Measurements from ENCODE around the gene FUT3. TPM values are rescaled to one million over a fixed set of nuclear protein-coding genes. Genes with fewer than 3 reads are reported as not detected.

Gene FUT3
- total RNA-seq, 2 experiments from 2014 or later: 0.61 to 0.85 TPM

DNA sequence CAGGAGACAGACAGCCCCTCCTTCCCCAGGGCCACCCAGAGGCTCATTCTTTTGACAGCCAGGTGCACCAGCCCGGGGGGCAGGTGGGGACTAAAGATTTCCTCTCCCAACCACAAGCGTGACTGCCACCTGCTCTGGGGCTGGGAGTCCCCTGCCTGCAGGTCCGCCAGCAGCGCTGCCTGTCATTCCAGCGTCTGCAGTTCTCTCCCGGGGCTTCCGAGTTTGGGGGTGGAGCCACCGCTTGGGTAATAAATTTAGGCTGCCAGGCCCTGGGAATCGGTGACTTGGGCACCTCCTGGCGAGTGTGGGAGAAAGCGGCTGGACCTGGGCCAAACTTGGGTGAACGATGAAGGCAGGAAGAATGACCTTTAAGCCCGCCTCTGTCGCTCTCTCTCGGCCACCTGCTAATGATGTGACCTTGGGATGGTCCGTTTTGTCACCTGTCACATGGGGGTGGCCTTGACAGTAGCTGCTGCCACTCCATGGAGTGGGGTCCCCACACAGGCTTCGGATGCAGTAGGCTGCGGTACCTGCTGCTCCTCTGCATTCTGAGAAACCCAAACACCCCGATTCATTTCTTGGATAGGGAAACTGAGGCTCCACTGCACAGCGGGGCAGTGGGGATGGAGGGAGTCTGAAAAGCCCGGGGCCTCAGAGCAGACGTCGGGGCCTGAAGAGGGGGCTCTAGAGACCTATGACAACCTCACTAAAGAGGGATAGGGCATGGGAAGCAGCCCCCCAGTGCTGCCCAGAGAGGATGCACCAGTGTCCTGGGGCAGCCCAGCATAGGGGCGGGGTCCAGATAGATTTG is 24.5 kb downstream of the FUT3 start:
- POLR2A ChIA-PET: interaction anchor here (0.6 to 4.4 kb wide), 9 partner anchors 18 to 282 kb away, joined by 3 to 83 read pairs (median 14); partner anchors contain the start of genes CATSPERD, DUS3L, LONP1 and NDUFA11
- peaks cover 0 to 3% of the 10 kb centered on the region in 2 experiments for H3K27me3 ChIP-seq (ENCODE audit: control insufficient read depth in 1 of 2, insufficient read depth in 2 of 2, low read length in 2 of 2)
- H3K4me3 ChIP-seq (ENCODE audit: low read length): peak overlapping the region; percentile 41
- intact Hi-C loops (cut with DNase I, micrococcal nuclease): loop anchor here (1.0 to 5.0 kb wide), 4 partner anchors 34 to 286 kb away; partner anchors contain the start of genes DUS3L (in 2 of the 2), RFX2 (in 1 of the 2) and VMAC (in 1 of the 2)
- ATAC-seq (ENCODE audit: poor library complexity) (no peak), DNase-seq (peak in 5 of 14 experiments; percentile 14 to 76 (median 28))
- CTCF ChIA-PET: interaction anchor here (1.0 to 3.5 kb wide), 2 partner anchors 23 to 195 kb away, joined by 3 to 30 read pairs; no protein-coding TSS in a partner anchor
- Mint-ChIP-seq H3K27me3 (no peaks in the 10 kb centered on the region), H3K4me3 (peak overlapping the region; percentile 89), H3K9me3 (no peaks in the 10 kb centered on the region), H3K27ac (peak overlapping the region; percentile 76), H3K4me1 (ENCODE audit: low read depth) (peaks cover 18% of the 10 kb centered on the region), H3K36me3 (ENCODE audit: low read depth) (peaks cover 9% of the 10 kb centered on the region)
- peaks cover 31% of the 10 kb centered on the region for H3K4me1 ChIP-seq (ENCODE audit: insufficient read depth, low read length)
- H3K9me3 ChIP-seq (ENCODE audit: control insufficient read depth in 1 of 2, insufficient read depth in 1 of 2, low read length in 2 of 2): peaks cover 0 to 25% of the 10 kb centered on the region in 2 experiments
- TF ChIP-seq, protein P1, sequence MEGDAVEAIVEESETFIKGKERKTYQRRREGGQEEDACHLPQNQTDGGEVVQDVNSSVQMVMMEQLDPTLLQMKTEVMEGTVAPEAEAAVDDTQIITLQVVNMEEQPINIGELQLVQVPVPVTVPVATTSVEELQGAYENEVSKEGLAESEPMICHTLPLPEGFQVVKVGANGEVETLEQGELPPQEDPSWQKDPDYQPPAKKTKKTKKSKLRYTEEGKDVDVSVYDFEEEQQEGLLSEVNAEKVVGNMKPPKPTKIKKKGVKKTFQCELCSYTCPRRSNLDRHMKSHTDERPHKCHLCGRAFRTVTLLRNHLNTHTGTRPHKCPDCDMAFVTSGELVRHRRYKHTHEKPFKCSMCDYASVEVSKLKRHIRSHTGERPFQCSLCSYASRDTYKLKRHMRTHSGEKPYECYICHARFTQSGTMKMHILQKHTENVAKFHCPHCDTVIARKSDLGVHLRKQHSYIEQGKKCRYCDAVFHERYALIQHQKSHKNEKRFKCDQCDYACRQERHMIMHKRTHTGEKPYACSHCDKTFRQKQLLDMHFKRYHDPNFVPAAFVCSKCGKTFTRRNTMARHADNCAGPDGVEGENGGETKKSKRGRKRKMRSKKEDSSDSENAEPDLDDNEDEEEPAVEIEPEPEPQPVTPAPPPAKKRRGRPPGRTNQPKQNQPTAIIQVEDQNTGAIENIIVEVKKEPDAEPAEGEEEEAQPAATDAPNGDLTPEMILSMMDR (IDR thresholded peaks at IDR 0.05): no peak
- H3K27ac ChIP-seq (ENCODE audit: low read depth in 1 of 2, low read length in 2 of 2): peak overlapping the region in 1 of 2 donors; percentile 38
- H3K36me3 ChIP-seq (ENCODE audit: insufficient read depth, low read length): no peaks in the 10 kb centered on the region

DNA sequence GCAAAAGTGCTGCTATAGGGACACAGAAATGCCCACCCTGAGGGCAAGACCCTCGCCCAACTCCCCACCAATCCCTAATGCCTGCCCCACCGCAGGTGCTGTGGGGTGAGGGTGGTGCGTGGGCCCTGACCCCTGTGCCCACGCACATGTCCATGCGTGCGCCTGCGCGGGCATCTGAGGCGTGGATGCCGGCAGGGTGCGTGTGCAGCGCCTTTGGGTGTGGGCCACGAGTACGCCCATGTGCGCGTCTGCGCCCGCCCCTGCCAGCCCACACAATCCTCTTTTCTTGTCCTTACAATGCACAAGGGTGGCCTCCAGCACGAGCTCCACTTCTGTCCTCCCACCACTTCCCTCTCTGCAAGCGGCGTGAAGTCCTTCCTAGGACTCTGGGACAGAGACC is 26.1 kb downstream of the FUT3 start:
- peaks cover 0 to 25% of the 10 kb centered on the region in 2 experiments for H3K9me3 ChIP-seq (ENCODE audit: control insufficient read depth in 1 of 2, insufficient read depth in 1 of 2, low read length in 2 of 2)
- H3K27ac Mint-ChIP-seq: no peak overlapping the region
- CTCF ChIA-PET: interaction anchor here (1.5 kb wide), 1 partner anchor 21 kb away, joined by 4 read pairs; the partner anchor contains the start of gene NRTN

DNA sequence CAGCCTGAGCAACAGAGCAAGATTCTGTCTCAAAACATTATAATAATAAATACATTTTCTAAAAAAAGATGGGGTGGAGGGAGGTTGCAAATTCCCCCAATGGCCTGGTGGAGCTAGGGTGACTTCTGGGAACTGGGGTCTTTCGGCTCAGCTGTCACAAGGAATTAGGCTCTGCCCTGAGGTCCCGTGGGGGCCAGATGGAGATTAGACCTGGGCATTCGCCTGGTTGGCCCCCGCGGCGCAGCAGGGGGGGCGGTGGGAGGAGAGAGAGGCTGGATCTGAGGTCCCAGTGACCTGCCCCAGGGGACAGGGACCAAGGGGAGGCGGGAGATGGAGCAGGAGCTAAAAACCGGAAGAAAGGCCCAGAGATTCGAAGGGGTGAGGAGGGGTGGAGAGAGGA is 26.5 kb downstream of the FUT3 start:
- H3K4me1 Mint-ChIP-seq (ENCODE audit: low read depth): peaks cover 15% of the 10 kb centered on the region
- TF ChIP-seq, protein P1 (IDR thresholded peaks at IDR 0.05): no peak
- ATAC-seq (ENCODE audit: poor library complexity): no peak
- no peak overlapping the region for H3K4me3 ChIP-seq (ENCODE audit: low read length)
- intact Hi-C loops (cut with DNase I, micrococcal nuclease): loop anchor here (2.0 to 5.0 kb wide), 4 partner anchors 18 to 288 kb away; partner anchors contain the start of genes DUS3L (in 2 of the 2) and RFX2 (in 1 of the 2)
- no peaks in the 10 kb centered on the region for H3K27me3 Mint-ChIP-seq
- H3K4me3 Mint-ChIP-seq: no peak overlapping the region
- DNase-seq: peak in 1 of 14 experiments; percentile 16
- no peaks in the 10 kb centered on the region for H3K36me3 ChIP-seq (ENCODE audit: insufficient read depth, low read length)
- CTCF ChIA-PET: interaction anchor here (1.5 kb wide), 1 partner anchor 21 kb away, joined by 4 read pairs; the partner anchor contains the start of gene NRTN
- no peaks in the 10 kb centered on the region for H3K9me3 Mint-ChIP-seq
- peak overlapping the region; percentile 27 for H3K27ac Mint-ChIP-seq
- peaks cover 9% of the 10 kb centered on the region for H3K36me3 Mint-ChIP-seq (ENCODE audit: low read depth)
- peaks cover 0 to 3% of the 10 kb centered on the region in 2 experiments for H3K27me3 ChIP-seq (ENCODE audit: control insufficient read depth in 1 of 2, insufficient read depth in 2 of 2, low read length in 2 of 2)
- POLR2A ChIA-PET: no interaction called here
- H3K4me1 ChIP-seq (ENCODE audit: insufficient read depth, low read length): peaks cover 31% of the 10 kb centered on the region
- peaks cover 0 to 25% of the 10 kb centered on the region in 2 experiments for H3K9me3 ChIP-seq (ENCODE audit: control insufficient read depth in 1 of 2, insufficient read depth in 1 of 2, low read length in 2 of 2)
- no peak overlapping the region for H3K27ac ChIP-seq (ENCODE audit: low read depth in 1 of 2, low read length in 2 of 2)

More for the DNA sequence above, 26.1 kb downstream of the FUT3 start:
- POLR2A ChIA-PET: no interaction called here
- Mint-ChIP-seq H3K36me3 (ENCODE audit: low read depth) (peaks cover 9% of the 10 kb centered on the region), H3K9me3 (no peaks in the 10 kb centered on the region), H3K27me3 (no peaks in the 10 kb centered on the region), H3K4me1 (ENCODE audit: low read depth) (peaks cover 18% of the 10 kb centered on the region), H3K4me3 (no peak overlapping the region)
- TF ChIP-seq, protein P1 (IDR thresholded peaks at IDR 0.05): no peak
- ATAC-seq (ENCODE audit: poor library complexity) (no peak), DNase-seq (peak in 1 of 14 experiments; percentile 38)
- H3K4me3 ChIP-seq (ENCODE audit: low read length): no peak overlapping the region
- H3K4me1 ChIP-seq (ENCODE audit: insufficient read depth, low read length): peaks cover 31% of the 10 kb centered on the region
- H3K27me3 ChIP-seq (ENCODE audit: control insufficient read depth in 1 of 2, insufficient read depth in 2 of 2, low read length in 2 of 2): peaks cover 0 to 3% of the 10 kb centered on the region in 2 experiments
- no peak overlapping the region for H3K27ac ChIP-seq (ENCODE audit: low read depth in 1 of 2, low read length in 2 of 2)
- no peaks in the 10 kb centered on the region for H3K36me3 ChIP-seq (ENCODE audit: insufficient read depth, low read length)
- intact Hi-C loops (cut with DNase I, micrococcal nuclease): loop anchor here (2.0 to 5.0 kb wide), 4 partner anchors 18 to 287 kb away; partner anchors contain the start of genes DUS3L (in 2 of the 2) and RFX2 (in 1 of the 2)

Data from CD4-positive, alpha-beta T cell (primary cell).